Effector memory CD8-positive, alpha-beta T cell (primary cell): ENCODE results near the gene NHLRC1.

ENCODE experiments used
- ATAC-seq: fragments of 150-1000 bp; cut with Tn5 transposase; replicated peaks from 2 replicates; pipeline ENCODE4 v1.10.0; 2021; ENCODE audit warnings: mild to moderate bottlenecking, moderate library complexity
- DNase-seq, 3 experiments: peaks; one replicate each; pipeline ENCODE4 v3.0.0; 2021
- H3K27ac Mint-ChIP-seq, 2 donors: one replicate each; pipeline ENCODE4 v1.8.0; 2022; ENCODE audit warnings: mild to moderate bottlenecking in 2 of 2, mixed read lengths in 2 of 2, moderate library complexity in 2 of 2
- H3K27me3 Mint-ChIP-seq, 2 donors: one replicate each; pipeline ENCODE4 v1.8.0; 2022; ENCODE audit warnings: mixed read lengths in 2 of 2
- H3K36me3 Mint-ChIP-seq: one replicate; pipeline ENCODE4 v1.8.0; 2022; ENCODE audit warnings: mild to moderate bottlenecking, moderate library complexity, mixed read lengths; ENCODE audit not compliant: insufficient read depth
- H3K4me1 Mint-ChIP-seq, 2 donors: one replicate each; pipeline ENCODE4 v1.8.0; 2022; ENCODE audit warnings: low read depth in 2 of 2, mixed read lengths in 2 of 2
- H3K4me3 Mint-ChIP-seq, 2 donors: one replicate each; pipeline ENCODE4 v1.8.0; 2022; ENCODE audit warnings: mild to moderate bottlenecking in 2 of 2, mixed read lengths in 2 of 2, moderate library complexity in 2 of 2
- H3K9me3 Mint-ChIP-seq, 2 donors: one replicate each; pipeline ENCODE4 v1.8.0; 2022; ENCODE audit warnings: mixed read lengths in 2 of 2

The NHLRC1 gene

DNA sequence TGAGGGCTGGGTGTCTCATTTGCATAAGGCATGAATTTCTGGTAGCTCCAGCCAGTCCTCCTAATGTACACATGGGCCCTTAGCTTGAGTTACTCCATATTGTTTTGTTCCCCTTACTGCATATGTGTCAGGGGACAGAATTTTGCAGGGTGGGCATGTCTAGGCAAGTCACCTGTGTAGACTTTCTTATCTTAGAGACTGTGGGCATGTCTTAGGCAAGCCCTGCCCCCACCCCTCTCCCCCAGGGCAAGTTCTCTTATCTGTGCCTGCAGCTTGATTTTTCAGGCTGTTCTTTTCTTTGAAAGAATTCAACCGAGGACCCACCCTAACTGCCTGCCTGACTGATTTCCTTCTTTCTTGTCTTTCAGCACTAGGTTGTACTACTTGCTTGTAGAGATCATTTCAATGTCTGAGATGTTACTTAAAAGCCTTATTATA, 32.1 kb downstream of the NHLRC1 start:
- no peak overlapping the region for H3K27ac Mint-ChIP-seq
- H3K27me3 Mint-ChIP-seq: peaks cover 29 to 50% of the 10 kb centered on the region in 2 donors
- H3K9me3 Mint-ChIP-seq: peaks cover 6 to 9% of the 10 kb centered on the region in 2 donors
- no peaks in the 10 kb centered on the region for H3K4me1 Mint-ChIP-seq
- no peak for ATAC-seq
- no peak for DNase-seq
- H3K36me3 Mint-ChIP-seq: no peaks in the 10 kb centered on the region
- no peak overlapping the region for H3K4me3 Mint-ChIP-seq

DNA sequence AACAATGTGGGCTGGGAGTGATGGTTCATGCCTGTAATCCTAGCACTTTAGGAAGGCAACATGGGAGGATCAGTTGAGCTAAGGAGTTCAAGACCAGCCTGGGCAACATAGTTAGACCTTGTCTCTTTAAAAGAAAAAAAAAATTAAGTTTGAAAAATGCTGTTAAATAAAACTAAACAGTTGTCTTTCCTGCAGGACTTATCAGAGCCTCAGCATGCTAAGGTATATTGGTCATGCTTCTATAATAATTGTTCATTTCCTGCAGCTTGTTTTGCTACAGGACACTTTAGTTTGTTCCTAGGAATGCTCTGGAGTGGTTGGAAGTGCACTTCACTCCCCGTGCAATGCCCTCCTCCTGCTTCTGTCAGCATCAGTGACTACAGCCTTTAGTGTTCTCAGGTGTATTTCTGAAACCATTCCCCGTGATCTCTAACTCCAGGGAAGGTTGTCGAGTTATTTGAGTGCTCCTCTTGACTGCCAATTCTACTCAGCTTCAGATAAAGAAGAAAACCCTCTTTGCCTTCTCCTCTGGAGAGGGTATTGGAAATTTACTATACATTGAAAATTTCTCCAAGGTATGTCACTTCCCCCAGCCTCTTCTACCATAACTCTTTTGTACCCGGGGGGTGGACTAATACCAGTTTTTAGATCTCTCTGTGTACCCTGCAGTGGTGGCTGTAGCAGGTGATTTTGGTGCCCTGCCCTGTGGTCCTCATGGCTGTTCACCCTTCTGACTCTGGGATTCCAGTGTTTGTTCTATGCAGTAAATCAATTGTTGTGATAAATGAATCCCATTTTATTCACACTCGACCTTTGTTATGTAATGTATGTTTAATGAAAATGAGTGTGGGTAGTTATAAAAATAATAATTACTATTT, 33.8 kb downstream of the NHLRC1 start:
- peaks cover 6 to 9% of the 10 kb centered on the region in 2 donors for H3K9me3 Mint-ChIP-seq
- H3K4me3 Mint-ChIP-seq: no peak overlapping the region
- no peaks in the 10 kb centered on the region for H3K36me3 Mint-ChIP-seq
- DNase-seq: no peak
- no peak for ATAC-seq
- H3K27ac Mint-ChIP-seq: no peak overlapping the region
- H3K4me1 Mint-ChIP-seq: no peaks in the 10 kb centered on the region
- peaks cover 33 to 49% of the 10 kb centered on the region in 2 donors for H3K27me3 Mint-ChIP-seq

DNA sequence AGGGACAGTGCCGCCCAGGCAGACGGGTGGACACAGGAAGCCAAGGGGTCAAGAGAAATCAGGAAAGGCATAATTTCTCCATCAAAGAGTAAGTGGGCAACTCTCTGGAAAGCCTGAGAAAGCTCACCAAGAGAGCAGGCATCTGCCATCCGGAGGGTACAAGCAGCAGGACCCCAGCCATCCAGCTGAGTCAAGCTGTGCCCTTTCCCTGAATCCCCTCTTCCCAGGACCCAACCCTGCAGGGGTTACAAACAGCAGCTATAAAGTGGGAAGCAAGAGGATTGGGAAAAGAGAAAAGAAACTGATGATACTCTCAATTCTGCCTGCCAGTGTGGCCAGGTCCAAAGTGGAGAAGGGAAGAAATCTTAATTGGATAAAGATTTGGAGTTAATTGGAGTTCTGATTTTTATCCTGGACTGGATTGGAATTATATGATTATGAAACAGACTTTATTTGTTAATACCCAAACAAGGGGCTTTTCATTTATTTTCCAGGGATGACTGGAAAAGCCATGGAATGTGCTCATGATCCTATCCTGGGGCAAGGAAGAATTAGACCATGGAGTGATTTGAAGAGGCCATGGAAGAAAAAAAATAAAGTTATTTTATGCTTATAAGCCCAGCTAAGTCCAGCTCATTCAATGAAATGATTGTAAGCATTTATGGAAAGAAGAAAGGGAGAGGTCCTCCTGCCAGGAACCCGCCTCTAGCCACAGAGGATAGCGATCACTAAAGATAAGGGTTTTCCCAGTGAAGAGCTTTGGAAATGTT, 34.9 kb downstream of the NHLRC1 start:
- Mint-ChIP-seq H3K9me3 (peaks cover 6 to 9% of the 10 kb centered on the region in 2 donors), H3K4me3 (no peak overlapping the region), H3K27me3 (peaks cover 33 to 53% of the 10 kb centered on the region in 2 donors), H3K27ac (no peak overlapping the region), H3K4me1 (no peaks in the 10 kb centered on the region), H3K36me3 (no peaks in the 10 kb centered on the region)
- ATAC-seq (no peak), DNase-seq (no peak)

DNA sequence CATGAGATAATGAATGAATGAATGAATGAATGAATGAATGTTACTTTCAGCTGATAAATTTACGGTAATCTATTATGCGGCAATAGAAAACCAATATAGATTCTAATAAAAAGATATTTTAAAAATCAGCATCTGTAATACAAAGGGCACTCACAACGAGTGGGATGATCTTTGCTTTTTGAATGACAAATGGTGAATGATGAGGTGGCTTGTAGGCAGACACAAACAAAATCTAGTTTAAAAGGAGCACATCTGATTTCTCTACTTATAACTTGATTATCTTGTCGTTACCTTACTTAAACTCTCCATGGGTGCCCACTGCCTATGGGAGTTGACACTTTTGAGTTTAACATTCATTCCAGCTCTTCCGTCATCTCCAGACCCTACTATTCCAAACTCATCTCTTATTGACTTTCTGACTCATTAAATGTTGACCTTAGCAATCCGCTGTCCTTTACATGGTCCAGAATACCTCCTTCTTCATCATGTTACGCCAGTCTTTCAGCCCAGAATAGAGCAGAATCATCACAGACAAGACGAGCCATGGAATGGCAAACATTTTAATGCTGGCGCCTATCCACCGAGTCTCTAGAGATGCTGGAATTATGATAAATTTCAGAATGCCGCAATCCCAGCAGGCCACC, 41.3 kb downstream of the NHLRC1 start:
- Mint-ChIP-seq H3K4me1 (no peaks in the 10 kb centered on the region), H3K27ac (no peak overlapping the region), H3K4me3 (no peak overlapping the region), H3K9me3 (peaks cover 0 to 2% of the 10 kb centered on the region in 2 donors), H3K27me3 (peaks cover 24 to 31% of the 10 kb centered on the region in 2 donors), H3K36me3 (no peaks in the 10 kb centered on the region)
- ATAC-seq (no peak), DNase-seq (no peak)

DNA sequence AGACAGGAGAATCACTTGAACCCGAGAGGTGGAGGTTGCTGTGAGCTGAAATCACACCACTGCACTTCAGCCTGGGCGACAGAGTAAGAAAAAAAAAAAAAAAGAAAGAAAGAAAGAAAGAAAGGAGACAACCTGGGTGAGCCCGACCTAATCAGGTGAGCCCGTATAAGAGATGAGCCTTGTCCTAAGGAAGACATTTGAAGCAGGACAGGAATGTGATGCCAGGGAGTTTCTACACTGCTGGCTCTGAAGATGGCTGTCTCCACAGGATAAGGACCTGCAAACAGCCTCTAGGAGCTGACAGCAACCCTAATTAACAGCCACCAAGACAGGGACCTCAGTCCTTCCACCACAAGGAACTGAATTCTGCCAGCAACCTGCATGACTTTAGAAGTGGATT, 41.9 kb downstream of the NHLRC1 start:
- no peak for ATAC-seq
- peaks cover 0 to 2% of the 10 kb centered on the region in 2 donors for H3K9me3 Mint-ChIP-seq
- no peaks in the 10 kb centered on the region for H3K4me1 Mint-ChIP-seq
- H3K27me3 Mint-ChIP-seq: peaks cover 23 to 37% of the 10 kb centered on the region in 2 donors
- H3K4me3 Mint-ChIP-seq: no peak overlapping the region
- H3K27ac Mint-ChIP-seq: no peak overlapping the region
- no peak for DNase-seq
- no peaks in the 10 kb centered on the region for H3K36me3 Mint-ChIP-seq

DNA sequence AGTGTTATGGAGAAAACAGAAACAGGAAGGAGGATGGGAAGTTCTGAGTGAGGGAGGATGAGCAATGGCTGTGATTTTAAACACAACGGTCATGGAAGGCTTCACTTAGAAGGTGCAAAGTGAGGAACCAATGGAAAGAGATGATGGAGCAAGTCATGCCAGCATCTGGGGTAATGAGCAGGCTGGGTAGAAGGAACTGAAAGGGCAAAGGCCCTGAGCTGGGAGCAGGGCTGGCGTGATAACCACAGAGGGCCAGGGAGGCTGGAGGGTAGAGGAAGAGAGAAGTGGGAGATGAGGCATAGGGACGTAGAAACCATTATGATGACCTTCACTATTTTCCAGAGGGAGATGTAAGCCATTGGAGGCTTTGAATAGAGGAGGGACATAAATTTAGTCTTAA, 43.6 kb downstream of the NHLRC1 start:
- H3K4me3 Mint-ChIP-seq: no peak overlapping the region
- DNase-seq (no peak), ATAC-seq (no peak)
- H3K27me3 Mint-ChIP-seq: peaks cover 17 to 32% of the 10 kb centered on the region in 2 donors
- no peaks in the 10 kb centered on the region for H3K4me1 Mint-ChIP-seq
- H3K9me3 Mint-ChIP-seq: peaks cover 0 to 2% of the 10 kb centered on the region in 2 donors
- H3K36me3 Mint-ChIP-seq: no peaks in the 10 kb centered on the region
- no peak overlapping the region for H3K27ac Mint-ChIP-seq

DNA sequence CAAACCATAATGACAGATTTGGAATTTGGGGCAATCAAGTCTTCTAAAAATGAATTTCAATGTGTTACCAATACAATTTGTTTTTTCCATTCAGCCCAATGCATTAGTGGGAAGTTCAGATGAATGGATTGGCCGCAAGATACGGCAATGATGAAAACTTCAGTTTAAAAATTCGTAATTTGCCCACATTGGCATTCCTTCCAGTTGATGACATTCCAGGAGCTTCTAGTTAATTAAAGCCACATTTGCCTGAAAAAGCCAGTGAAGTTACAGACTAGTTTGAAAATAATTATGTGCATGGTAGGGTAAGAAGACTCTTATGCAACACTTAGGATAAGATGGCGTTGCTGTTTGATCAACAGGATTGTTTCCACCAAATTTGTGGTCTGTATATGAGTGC, 46.2 kb downstream of the NHLRC1 start:
- H3K4me3 Mint-ChIP-seq: no peak overlapping the region
- no peak for DNase-seq
- H3K36me3 Mint-ChIP-seq: no peaks in the 10 kb centered on the region
- H3K27ac Mint-ChIP-seq: no peak overlapping the region
- no peak for ATAC-seq
- H3K4me1 Mint-ChIP-seq: no peaks in the 10 kb centered on the region
- H3K27me3 Mint-ChIP-seq: peaks cover 24 to 42% of the 10 kb centered on the region in 2 donors
- peaks cover 0 to 2% of the 10 kb centered on the region in 2 donors for H3K9me3 Mint-ChIP-seq

DNA sequence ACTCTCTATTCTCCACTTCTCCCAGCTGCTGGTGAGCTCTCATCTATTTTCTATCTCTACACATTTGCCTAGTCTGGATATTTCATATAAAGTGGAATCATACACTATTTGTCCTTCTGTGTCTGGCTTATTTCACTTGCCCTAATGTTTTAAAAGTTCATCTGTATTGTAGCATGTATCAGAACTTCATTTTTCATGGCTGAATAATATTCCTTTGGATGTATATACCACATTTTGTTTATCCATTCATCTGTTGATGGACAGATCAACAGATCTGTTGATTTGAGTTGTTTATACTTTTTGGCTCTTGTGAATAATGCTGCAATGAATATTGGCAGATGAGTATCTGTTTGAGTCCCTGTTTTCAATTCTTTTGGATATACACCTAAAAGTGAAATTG, 49.6 kb downstream of the NHLRC1 start:
- no peaks in the 10 kb centered on the region for H3K36me3 Mint-ChIP-seq
- no peak overlapping the region for H3K4me3 Mint-ChIP-seq
- H3K27me3 Mint-ChIP-seq: peaks cover 24 to 54% of the 10 kb centered on the region in 2 donors
- no peak overlapping the region for H3K27ac Mint-ChIP-seq
- ATAC-seq: no peak
- no peaks in the 10 kb centered on the region for H3K4me1 Mint-ChIP-seq
- DNase-seq: no peak
- H3K9me3 Mint-ChIP-seq: peaks cover 0 to 2% of the 10 kb centered on the region in 2 donors

DNA sequence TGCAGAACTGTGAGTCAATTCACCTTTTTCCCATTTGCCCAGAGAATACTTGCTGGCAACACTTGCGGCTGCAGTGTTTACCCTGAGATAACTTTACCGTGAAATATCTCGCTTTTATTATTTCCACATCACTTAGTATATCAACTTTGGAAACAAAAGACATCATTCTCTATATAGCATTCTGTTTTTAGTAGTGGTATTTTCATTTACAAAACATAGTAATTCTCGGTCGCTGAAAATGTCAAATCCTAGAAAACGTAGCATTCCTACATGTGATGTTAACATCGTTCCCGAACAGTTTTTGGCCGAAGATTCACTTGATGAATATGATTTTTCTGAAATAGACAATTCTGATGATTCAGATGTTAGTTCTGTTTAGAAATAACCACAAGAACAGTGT, 52.0 kb downstream of the NHLRC1 start:
- Mint-ChIP-seq H3K27ac (no peak overlapping the region), H3K9me3 (no peaks in the 10 kb centered on the region), H3K4me1 (no peaks in the 10 kb centered on the region), H3K27me3 (peaks cover 15 to 37% of the 10 kb centered on the region in 2 donors), H3K4me3 (no peak overlapping the region), H3K36me3 (no peaks in the 10 kb centered on the region)
- ATAC-seq (no peak), DNase-seq (no peak)
